Measurements from ENCODE around the gene OPN1SW. TPM values are rescaled to one million over a fixed set of nuclear protein-coding genes. Genes with fewer than 3 reads are reported as not detected.

The OPN1SW gene
- total and polyA plus RNA-seq, 2 donors, result 0.07 TPM; not detected in 1

- Histone ChIP-seq H3K9me3 (ENCODE audit: control insufficient read depth in 2 of 2, insufficient read depth in 1 of 2, low read length in 1 of 2) (no peaks in the 10 kb centered on the region), H3K27me3 (ENCODE audit: control insufficient read depth in 2 of 2, insufficient read depth in 1 of 2, low read length in 1 of 2) (no peaks in the 10 kb centered on the region), H3K36me3 (ENCODE audit: control insufficient read depth in 2 of 2, insufficient read depth in 2 of 2, low read length in 1 of 2) (peaks cover 32 to 34% of the 10 kb centered on the region in 2 donors), H3K4me1 (ENCODE audit: control insufficient read depth in 2 of 2, insufficient read depth in 2 of 2, low read length in 2 of 2) (no peaks in the 10 kb centered on the region), H3K4me3 (ENCODE audit: low read length in 2 of 2) (no peak overlapping the region), H3K27ac (ENCODE audit: low read depth in 1 of 2, low read length in 1 of 2) (no peak overlapping the region)
- DNase-seq (ENCODE audit: low read depth in 6 of 9, low spot score in 9 of 9), result no peak
- WGBS, result 97% methylated on average over 7 of the region's 7 CpGs
Measured at GRCh38 chr7:128774921-128775320, 673 bp downstream of the OPN1SW start.

DNA sequence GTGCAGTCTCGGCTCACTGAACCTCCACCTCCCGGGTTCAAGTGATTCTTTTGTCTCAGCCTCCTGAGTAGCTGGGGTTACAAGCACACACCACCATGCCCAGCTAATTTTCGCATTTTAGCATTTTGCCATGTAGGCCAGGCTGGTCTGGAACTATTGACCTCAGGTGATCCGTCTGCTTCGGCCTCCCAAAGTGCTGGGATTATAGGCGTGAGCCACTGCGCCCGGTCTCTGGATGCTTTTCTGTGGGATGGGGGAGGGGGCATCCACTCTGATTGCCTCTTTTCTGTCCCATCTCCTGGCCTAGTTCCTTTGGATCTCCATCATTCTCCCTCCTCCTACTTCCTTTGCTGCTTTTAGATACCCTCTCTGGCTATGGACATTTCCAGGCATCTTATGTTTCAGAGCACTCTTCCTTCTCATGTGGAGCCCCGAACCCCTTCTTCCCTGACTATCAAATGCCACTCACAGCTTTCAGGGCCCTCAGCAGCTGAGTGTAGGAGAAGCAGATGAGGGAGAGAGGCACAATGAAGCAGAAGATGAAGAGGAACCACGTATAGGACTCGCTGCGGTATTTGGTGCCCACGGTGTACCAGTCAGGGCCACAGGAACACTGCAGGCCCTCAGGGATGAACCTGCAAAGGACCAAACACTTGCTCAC, 1.4 kb downstream of the OPN1SW start:
- H3K4me3 ChIP-seq (ENCODE audit: low read length in 2 of 2), result no peak overlapping the region
- no peaks in the 10 kb centered on the region for H3K4me1 ChIP-seq (ENCODE audit: control insufficient read depth in 2 of 2, insufficient read depth in 2 of 2, low read length in 2 of 2)
- H3K9me3 ChIP-seq (ENCODE audit: control insufficient read depth in 2 of 2, insufficient read depth in 1 of 2, low read length in 1 of 2), result no peaks in the 10 kb centered on the region
- H3K36me3 ChIP-seq (ENCODE audit: control insufficient read depth in 2 of 2, insufficient read depth in 2 of 2, low read length in 1 of 2), result peaks cover 33 to 41% of the 10 kb centered on the region in 2 donors
- DNase-seq (ENCODE audit: low read depth in 6 of 9, low spot score in 9 of 9), result no peak
- H3K27ac ChIP-seq (ENCODE audit: low read depth in 1 of 2, low read length in 1 of 2), result no peak overlapping the region
- H3K27me3 ChIP-seq (ENCODE audit: control insufficient read depth in 2 of 2, insufficient read depth in 1 of 2, low read length in 1 of 2), result no peaks in the 10 kb centered on the region
- 94% methylated on average over 13 of the region's 13 CpGs for WGBS

DNA sequence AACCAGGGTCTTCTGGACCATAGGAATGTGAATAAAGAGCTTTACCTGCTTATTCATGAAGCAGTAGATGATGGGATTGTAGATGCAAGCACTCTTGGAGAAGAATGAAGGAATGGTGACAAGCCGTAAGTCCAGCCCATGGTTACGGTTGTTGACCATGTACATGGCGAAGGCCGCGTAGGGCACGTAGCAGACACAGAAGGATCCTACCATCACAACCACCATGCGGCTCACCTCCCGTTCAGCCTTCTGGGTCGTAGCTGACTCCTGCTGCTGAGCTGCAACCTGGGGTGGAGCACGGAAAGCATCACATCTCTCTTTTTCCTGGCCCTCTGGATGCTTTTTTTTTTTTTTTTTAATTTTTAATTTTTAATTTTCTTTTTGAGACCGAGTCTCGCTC, 2.0 kb downstream of the OPN1SW start:
- 98% methylated on average over 12 of the region's 12 CpGs for WGBS
- H3K36me3 ChIP-seq (ENCODE audit: control insufficient read depth in 2 of 2, insufficient read depth in 2 of 2, low read length in 1 of 2), result peaks cover 36 to 47% of the 10 kb centered on the region in 2 donors

GRCh38 chr7:128770233-128770632, 5.4 kb downstream of the OPN1SW start:
- Histone ChIP-seq H3K4me3 (ENCODE audit: low read length in 2 of 2) (no peak overlapping the region), H3K9me3 (ENCODE audit: control insufficient read depth in 2 of 2, insufficient read depth in 1 of 2, low read length in 1 of 2) (no peaks in the 10 kb centered on the region), H3K36me3 (ENCODE audit: control insufficient read depth in 2 of 2, insufficient read depth in 2 of 2, low read length in 1 of 2) (peaks cover 36 to 66% of the 10 kb centered on the region in 2 donors), H3K27ac (ENCODE audit: low read depth in 1 of 2, low read length in 1 of 2) (no peak overlapping the region), H3K4me1 (ENCODE audit: control insufficient read depth in 2 of 2, insufficient read depth in 2 of 2, low read length in 2 of 2) (no peaks in the 10 kb centered on the region), H3K27me3 (ENCODE audit: control insufficient read depth in 2 of 2, insufficient read depth in 1 of 2, low read length in 1 of 2) (no peaks in the 10 kb centered on the region)
- DNase-seq (ENCODE audit: low read depth in 6 of 9, low spot score in 9 of 9), result no peak
- 86% methylated on average over 2 of the region's 2 CpGs for WGBS

More for the DNA sequence above, 2.0 kb downstream of the OPN1SW start:
- H3K27ac ChIP-seq (ENCODE audit: low read depth in 1 of 2, low read length in 1 of 2), result no peak overlapping the region
- H3K27me3 ChIP-seq (ENCODE audit: control insufficient read depth in 2 of 2, insufficient read depth in 1 of 2, low read length in 1 of 2), result no peaks in the 10 kb centered on the region
- no peaks in the 10 kb centered on the region for H3K4me1 ChIP-seq (ENCODE audit: control insufficient read depth in 2 of 2, insufficient read depth in 2 of 2, low read length in 2 of 2)
- no peak for DNase-seq (ENCODE audit: low read depth in 6 of 9, low spot score in 9 of 9)
- no peak overlapping the region for H3K4me3 ChIP-seq (ENCODE audit: low read length in 2 of 2)
- no peaks in the 10 kb centered on the region for H3K9me3 ChIP-seq (ENCODE audit: control insufficient read depth in 2 of 2, insufficient read depth in 1 of 2, low read length in 1 of 2)

DNA sequence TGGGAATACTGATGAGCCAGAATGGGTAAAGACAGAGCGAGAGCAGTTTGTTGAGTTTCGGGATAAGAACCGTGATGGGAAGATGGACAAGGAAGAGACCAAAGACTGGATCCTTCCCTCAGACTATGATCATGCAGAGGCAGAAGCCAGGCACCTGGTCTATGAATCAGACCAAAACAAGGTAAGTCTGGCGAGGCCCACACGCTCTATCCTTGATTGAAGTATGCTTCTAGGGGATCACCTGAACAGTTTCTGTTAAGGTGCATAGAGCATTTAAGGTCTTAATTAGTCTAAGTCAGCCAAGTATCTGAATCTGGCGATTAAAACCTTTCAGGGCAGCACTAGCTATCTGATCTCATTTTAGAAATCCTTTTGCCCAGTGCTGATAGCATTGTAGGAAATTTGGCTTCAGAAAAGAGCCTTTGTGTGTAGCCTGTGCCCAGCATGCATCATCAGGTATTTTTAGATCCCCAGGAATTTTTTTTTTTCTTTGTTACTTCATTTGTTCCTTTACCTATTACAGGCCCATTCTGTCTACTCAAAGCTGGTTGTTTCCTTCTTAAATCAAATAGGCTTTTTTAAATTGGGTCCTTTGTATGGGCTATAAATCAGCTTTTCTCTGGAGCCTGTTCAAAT, 8.0 kb downstream of the OPN1SW start:
- H3K27ac ChIP-seq (ENCODE audit: low read depth in 1 of 2, low read length in 1 of 2), result no peak overlapping the region
- H3K36me3 ChIP-seq (ENCODE audit: control insufficient read depth in 2 of 2, insufficient read depth in 2 of 2, low read length in 1 of 2), result peaks cover 20 to 68% of the 10 kb centered on the region in 2 donors
- no peaks in the 10 kb centered on the region for H3K9me3 ChIP-seq (ENCODE audit: control insufficient read depth in 2 of 2, insufficient read depth in 1 of 2, low read length in 1 of 2)
- no peaks in the 10 kb centered on the region for H3K4me1 ChIP-seq (ENCODE audit: control insufficient read depth in 2 of 2, insufficient read depth in 2 of 2, low read length in 2 of 2)
- WGBS, result 98% methylated on average over 6 of the region's 6 CpGs
- no peak overlapping the region for H3K4me3 ChIP-seq (ENCODE audit: low read length in 2 of 2)
- H3K27me3 ChIP-seq (ENCODE audit: control insufficient read depth in 2 of 2, insufficient read depth in 1 of 2, low read length in 1 of 2), result no peaks in the 10 kb centered on the region
- no peak for DNase-seq (ENCODE audit: low read depth in 6 of 9, low spot score in 9 of 9)

DNA sequence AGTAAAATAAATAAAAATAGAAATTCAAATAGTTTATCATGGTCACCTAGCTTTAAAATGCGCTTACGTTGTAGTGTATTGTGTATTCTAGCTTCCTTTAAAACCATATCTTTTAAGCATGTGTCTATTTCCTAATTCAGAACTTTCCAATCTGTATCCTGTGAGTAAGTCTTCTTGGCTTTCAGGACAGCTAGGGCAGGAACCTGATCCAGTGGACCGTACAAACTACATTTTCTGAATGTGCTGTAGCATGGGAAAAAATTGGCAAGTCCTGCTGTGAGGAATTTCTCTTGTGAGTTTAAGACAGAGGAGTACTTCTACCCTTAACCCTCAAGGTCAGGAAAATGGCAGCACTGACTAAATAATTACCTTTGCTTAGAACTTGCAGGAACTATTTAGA, 12.1 kb downstream of the OPN1SW start:
- H3K27me3 ChIP-seq (ENCODE audit: control insufficient read depth in 2 of 2, insufficient read depth in 1 of 2, low read length in 1 of 2), result no peaks in the 10 kb centered on the region
- H3K9me3 ChIP-seq (ENCODE audit: control insufficient read depth in 2 of 2, insufficient read depth in 1 of 2, low read length in 1 of 2), result no peaks in the 10 kb centered on the region
- peaks cover 7 to 57% of the 10 kb centered on the region in 2 donors for H3K36me3 ChIP-seq (ENCODE audit: control insufficient read depth in 2 of 2, insufficient read depth in 2 of 2, low read length in 1 of 2)
- H3K27ac ChIP-seq (ENCODE audit: low read depth in 1 of 2, low read length in 1 of 2), result no peak overlapping the region
- no peak for DNase-seq (ENCODE audit: low read depth in 6 of 9, low spot score in 9 of 9)
- H3K4me3 ChIP-seq (ENCODE audit: low read length in 2 of 2), result no peak overlapping the region
- WGBS, result 98% methylated on average over 3 of the region's 3 CpGs
- H3K4me1 ChIP-seq (ENCODE audit: control insufficient read depth in 2 of 2, insufficient read depth in 2 of 2, low read length in 2 of 2), result no peaks in the 10 kb centered on the region

DNA sequence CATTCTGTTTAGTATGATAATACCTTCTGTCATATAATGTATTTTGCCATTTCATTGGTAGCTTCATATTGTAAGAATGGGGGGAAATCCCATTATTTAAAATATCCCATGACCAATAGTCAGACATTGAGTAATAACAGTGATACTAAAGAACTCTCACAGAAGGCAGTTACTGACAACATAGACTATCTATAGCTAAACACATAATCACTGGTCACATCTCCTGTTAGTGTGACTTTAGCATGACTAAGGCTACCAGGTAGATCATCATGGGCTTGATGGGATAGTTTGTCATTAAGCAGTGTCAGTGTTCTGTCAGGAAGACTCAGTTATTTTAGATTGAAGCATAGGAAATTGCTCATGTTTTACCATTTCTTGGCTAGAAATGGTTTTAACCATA, 16.4 kb downstream of the OPN1SW start:
- DNase-seq (ENCODE audit: low read depth in 6 of 9, low spot score in 9 of 9), result no peak
- Histone ChIP-seq H3K27me3 (ENCODE audit: control insufficient read depth in 2 of 2, insufficient read depth in 1 of 2, low read length in 1 of 2) (no peaks in the 10 kb centered on the region), H3K4me3 (ENCODE audit: low read length in 2 of 2) (no peak overlapping the region), H3K36me3 (ENCODE audit: control insufficient read depth in 2 of 2, insufficient read depth in 2 of 2, low read length in 1 of 2) (peaks cover 12 to 62% of the 10 kb centered on the region in 2 donors), H3K9me3 (ENCODE audit: control insufficient read depth in 2 of 2, insufficient read depth in 1 of 2, low read length in 1 of 2) (no peaks in the 10 kb centered on the region), H3K27ac (ENCODE audit: low read depth in 1 of 2, low read length in 1 of 2) (no peak overlapping the region), H3K4me1 (ENCODE audit: control insufficient read depth in 2 of 2, insufficient read depth in 2 of 2, low read length in 2 of 2) (no peaks in the 10 kb centered on the region)

GRCh38 chr7:128758553-128758952, 17.0 kb downstream of the OPN1SW start:
- no peak for DNase-seq (ENCODE audit: low read depth in 6 of 9, low spot score in 9 of 9)
- H3K36me3 ChIP-seq (ENCODE audit: control insufficient read depth in 2 of 2, insufficient read depth in 2 of 2, low read length in 1 of 2), result peaks cover 17 to 61% of the 10 kb centered on the region in 2 donors
- H3K4me1 ChIP-seq (ENCODE audit: control insufficient read depth in 2 of 2, insufficient read depth in 2 of 2, low read length in 2 of 2), result no peaks in the 10 kb centered on the region
- H3K4me3 ChIP-seq (ENCODE audit: low read length in 2 of 2), result no peak overlapping the region
- no peak overlapping the region for H3K27ac ChIP-seq (ENCODE audit: low read depth in 1 of 2, low read length in 1 of 2)
- 100% methylated on average over 1 of the region's 1 CpG for WGBS
- no peaks in the 10 kb centered on the region for H3K27me3 ChIP-seq (ENCODE audit: control insufficient read depth in 2 of 2, insufficient read depth in 1 of 2, low read length in 1 of 2)
- H3K9me3 ChIP-seq (ENCODE audit: control insufficient read depth in 2 of 2, insufficient read depth in 1 of 2, low read length in 1 of 2), result no peaks in the 10 kb centered on the region

DNA sequence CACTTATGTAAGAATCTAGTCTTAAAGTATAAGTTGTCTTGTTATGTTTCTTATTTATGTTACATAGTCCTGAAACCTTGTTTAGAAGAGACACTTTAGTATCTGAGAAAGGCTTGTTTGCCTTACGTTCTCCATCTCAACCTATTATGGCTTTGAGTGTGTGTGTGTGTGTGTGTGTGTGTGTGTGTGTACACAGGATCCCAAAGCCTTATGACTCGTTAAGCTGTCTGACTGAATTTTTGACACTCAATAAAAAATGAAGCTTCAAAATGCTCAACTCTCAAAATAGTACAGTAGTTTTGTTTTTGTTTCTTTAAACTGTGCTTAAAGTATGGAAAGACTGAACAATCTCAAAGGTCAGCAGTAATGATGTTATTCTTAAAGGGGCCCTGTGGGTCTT, 18.4 kb downstream of the OPN1SW start:
- Histone ChIP-seq H3K9me3 (ENCODE audit: control insufficient read depth in 2 of 2, insufficient read depth in 1 of 2, low read length in 1 of 2) (no peaks in the 10 kb centered on the region), H3K36me3 (ENCODE audit: control insufficient read depth in 2 of 2, insufficient read depth in 2 of 2, low read length in 1 of 2) (peaks cover 17 to 56% of the 10 kb centered on the region in 2 donors), H3K27me3 (ENCODE audit: control insufficient read depth in 2 of 2, insufficient read depth in 1 of 2, low read length in 1 of 2) (no peaks in the 10 kb centered on the region), H3K4me1 (ENCODE audit: control insufficient read depth in 2 of 2, insufficient read depth in 2 of 2, low read length in 2 of 2) (no peaks in the 10 kb centered on the region), H3K27ac (ENCODE audit: low read depth in 1 of 2, low read length in 1 of 2) (no peak overlapping the region), H3K4me3 (ENCODE audit: low read length in 2 of 2) (no peak overlapping the region)
- no peak for DNase-seq (ENCODE audit: low read depth in 6 of 9, low spot score in 9 of 9)
- 96% methylated on average over 2 of the region's 2 CpGs for WGBS
